RWPE2 (cell line): ENCODE data around the gene IER3IP1.

Experiments
- ATAC-seq: fragments of 200-7000 bp; cut with Tn5 transposase; 3 replicates; pipeline ENCODE4 v1.9.1; 2021; ENCODE audit warnings: low read depth
- DNase-seq: peaks from one replicate; pipeline ENCODE4 v3.0.0-alpha.2; 2020; ENCODE audit warnings: low spot score
- H3K27ac ChIP-seq: fragments of 450-650 bp; 2 replicates; pipeline ENCODE4 v1.5.1; 2017; ENCODE audit warnings: mild to moderate bottlenecking; ENCODE audit not compliant: poor library complexity, severe bottlenecking
- H3K27me3 ChIP-seq: fragments of 250-450 bp; sonication (Bioruptor Pico); 2 replicates; pipeline ENCODE4 v1.5.1; 2021; ENCODE audit warnings: mild to moderate bottlenecking, moderate library complexity; ENCODE audit not compliant: insufficient read depth, poor library complexity, severe bottlenecking
- H3K36me3 ChIP-seq: fragments of 250-450 bp; sonication (Bioruptor Pico); 2 replicates; pipeline ENCODE4 v1.5.1; 2020; ENCODE audit warnings: low read depth, mild to moderate bottlenecking, moderate library complexity
- H3K4me1 ChIP-seq: fragments of 250-450 bp; sonication (Bioruptor Pico); 2 replicates; pipeline ENCODE4 v1.5.1; 2021; ENCODE audit warnings: mild to moderate bottlenecking, moderate library complexity; ENCODE audit not compliant: insufficient read depth, poor library complexity, severe bottlenecking
- H3K4me3 ChIP-seq: fragments of 250-450 bp; sonication (Bioruptor Pico); 2 replicates; pipeline ENCODE4 v1.5.1; 2021; ENCODE audit warnings: mild to moderate bottlenecking, moderate library complexity; ENCODE audit not compliant: severe bottlenecking
- H3K9me3 ChIP-seq: fragments of 250-450 bp; sonication (Bioruptor Pico); 2 replicates; pipeline ENCODE4 v1.5.1; 2021; ENCODE audit warnings: mild to moderate bottlenecking, moderate library complexity; ENCODE audit not compliant: severe bottlenecking
- CTCF ChIP-seq: fragments of 450-650 bp; IDR thresholded peaks from one replicate; pipeline ENCODE4 v1.5.1; 2017; ENCODE audit warnings: mild to moderate bottlenecking, moderate library complexity; ENCODE audit not compliant: poor library complexity, severe bottlenecking

The IER3IP1 gene

GRCh38 chr18:47113796-47114540 is 62.2 kb downstream of the IER3IP1 start:
- peaks cover 37% of the 10 kb centered on the region for H3K36me3 ChIP-seq
- ATAC-seq (no peak), DNase-seq (no peak)
- H3K27me3 ChIP-seq: no peaks in the 10 kb centered on the region
- H3K4me1 ChIP-seq: no peaks in the 10 kb centered on the region
- H3K4me3 ChIP-seq: no peak overlapping the region
- no peaks in the 10 kb centered on the region for H3K9me3 ChIP-seq
- no peak for TF ChIP-seq CTCF
- H3K27ac ChIP-seq: no peak overlapping the region

GRCh38 chr18:47110492-47111274 is 65.5 kb downstream of the IER3IP1 start:
- no peaks in the 10 kb centered on the region for H3K4me1 ChIP-seq
- no peak overlapping the region for H3K27ac ChIP-seq
- no peak overlapping the region for H3K4me3 ChIP-seq
- H3K9me3 ChIP-seq: no peaks in the 10 kb centered on the region
- peaks cover 37% of the 10 kb centered on the region for H3K36me3 ChIP-seq
- no peak for TF ChIP-seq CTCF
- no peaks in the 10 kb centered on the region for H3K27me3 ChIP-seq
- DNase-seq (no peak), ATAC-seq (no peak)

- peaks cover 30% of the 10 kb centered on the region for H3K36me3 ChIP-seq
- no peaks in the 10 kb centered on the region for H3K9me3 ChIP-seq
- no peak for DNase-seq
- no peaks in the 10 kb centered on the region for H3K4me1 ChIP-seq
- no peak for ATAC-seq
- no peak overlapping the region for H3K4me3 ChIP-seq
- H3K27me3 ChIP-seq: no peaks in the 10 kb centered on the region
- no peak for TF ChIP-seq CTCF
- no peak overlapping the region for H3K27ac ChIP-seq
Measured at GRCh38 chr18:47109720-47110119, 66.4 kb downstream of the IER3IP1 start.

- no peaks in the 10 kb centered on the region for H3K9me3 ChIP-seq
Measured at GRCh38 chr18:47108998-47109405, 67.2 kb downstream of the IER3IP1 start.

More at GRCh38 chr18:47108998-47109405, 67.2 kb downstream of the IER3IP1 start:
- no peak for TF ChIP-seq CTCF
- no peak overlapping the region for H3K27ac ChIP-seq
- no peak overlapping the region for H3K4me3 ChIP-seq
- peaks cover 29% of the 10 kb centered on the region for H3K36me3 ChIP-seq
- DNase-seq (no peak), ATAC-seq (no peak)
- no peaks in the 10 kb centered on the region for H3K4me1 ChIP-seq
- no peaks in the 10 kb centered on the region for H3K27me3 ChIP-seq
